ENCODE measurements around the gene CC2D2A. TPM values are rescaled to one million over a fixed set of nuclear protein-coding genes. Genes with fewer than 3 reads are reported as not detected.

Gene CC2D2A
- total RNA-seq, 2 donors from 2014 or later = 3.6 to 4.9 TPM

DNA sequence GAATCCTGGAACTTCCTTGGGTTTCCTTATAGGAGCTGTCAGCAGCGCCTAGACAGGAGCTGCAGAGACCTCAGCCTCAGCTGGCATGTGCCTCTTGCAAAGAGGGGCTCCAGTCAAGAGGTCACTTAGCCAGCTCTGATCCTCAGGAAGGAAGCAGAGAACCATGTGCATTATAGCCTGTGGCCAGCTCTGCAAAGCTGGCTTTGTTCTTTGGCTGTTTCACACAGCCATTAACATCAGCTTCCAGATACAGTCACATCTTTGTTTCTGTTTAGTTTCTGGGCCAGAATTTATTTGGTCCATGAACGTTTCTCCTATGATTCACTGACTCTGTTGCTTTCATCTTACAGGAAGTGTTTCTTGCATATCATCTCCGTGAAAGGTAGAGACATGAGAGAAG, 92.4 kb downstream of the CC2D2A start:
- Histone ChIP-seq H3K4me1 (peaks cover 5% of the 10 kb centered on the region), H3K9me3 (no peaks in the 10 kb centered on the region), H3K27ac (no peak overlapping the region), H3K27me3 (no peaks in the 10 kb centered on the region), H3K4me3 (no peak overlapping the region), H3K36me3 (replicated peaks in 1 of 2; ENCODE audit: insufficient read depth in 1 of 2, low read depth in 2 of 2) (peaks cover 0 to 4% of the 10 kb centered on the region in 2 donors)
- no peak for TF ChIP-seq CTCF (IDR thresholded peaks at IDR 0.05)
- no peak for TF ChIP-seq POLR2A (IDR thresholded peaks at IDR 0.05)
- DNase-seq (no peak), ATAC-seq (no peak)
- intact Hi-C loops (cut with DNase I) = no loop called here
- 61 to 70% methylated on average over 3 of the region's 3 CpGs for WGBS, 2 donors

DNA sequence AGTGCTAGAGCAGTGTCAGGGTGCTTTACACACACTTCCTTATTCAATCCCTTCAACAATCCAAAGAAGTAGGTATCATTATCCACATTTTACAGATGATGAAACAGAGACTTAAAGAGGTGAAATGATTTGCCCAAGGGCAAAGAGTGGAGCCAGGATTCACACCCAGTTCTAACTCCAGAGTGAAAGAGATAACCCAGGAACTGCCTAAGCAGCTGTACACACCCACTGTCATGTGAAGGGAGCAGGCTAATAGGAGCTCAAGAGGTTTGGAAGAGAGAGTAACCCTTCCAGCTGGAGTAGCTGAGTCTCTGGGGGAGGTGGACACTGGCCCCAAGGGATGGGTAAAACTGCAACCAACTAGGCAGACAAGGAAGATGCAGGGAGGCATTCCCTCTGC, 92.9 kb downstream of the CC2D2A start:
- DNase-seq (no peak), ATAC-seq (no peak)
- peaks cover 4% of the 10 kb centered on the region for H3K4me1 ChIP-seq
- no peaks in the 10 kb centered on the region for H3K27me3 ChIP-seq
- intact Hi-C loops (cut with DNase I) = no loop called here
- no peak overlapping the region for H3K27ac ChIP-seq
- no peak overlapping the region for H3K4me3 ChIP-seq
- TF ChIP-seq POLR2A (IDR thresholded peaks at IDR 0.05) = no peak
- TF ChIP-seq CTCF (IDR thresholded peaks at IDR 0.05) = no peak
- H3K36me3 ChIP-seq (replicated peaks in 1 of 2; ENCODE audit: insufficient read depth in 1 of 2, low read depth in 2 of 2) = peaks cover 0 to 4% of the 10 kb centered on the region in 2 donors
- no peaks in the 10 kb centered on the region for H3K9me3 ChIP-seq

DNA sequence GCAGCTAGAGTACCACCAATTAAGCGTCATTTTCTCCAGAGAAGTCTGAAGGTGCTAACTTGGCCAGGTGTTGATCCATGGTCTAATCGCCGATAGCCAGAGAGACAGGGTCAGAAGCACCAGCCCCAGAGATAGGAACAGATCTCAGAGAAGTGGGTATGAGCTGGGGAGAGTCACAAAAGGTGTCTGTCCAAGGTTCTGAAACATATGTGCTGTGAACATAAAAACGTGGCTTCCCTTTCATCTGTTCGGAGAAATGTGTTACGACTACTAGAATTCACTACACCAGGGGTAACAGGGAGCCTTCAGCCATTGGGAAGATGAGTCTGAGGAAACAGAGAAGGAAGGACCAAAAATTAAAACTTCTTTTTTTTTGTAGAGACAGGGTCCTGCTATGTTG, 94.2 kb downstream of the CC2D2A start:
- Histone ChIP-seq H3K27me3 (no peaks in the 10 kb centered on the region), H3K9me3 (no peaks in the 10 kb centered on the region), H3K27ac (no peak overlapping the region), H3K36me3 (replicated peaks in 1 of 2; ENCODE audit: insufficient read depth in 1 of 2, low read depth in 2 of 2) (peaks cover 0 to 4% of the 10 kb centered on the region in 2 donors), H3K4me1 (no peaks in the 10 kb centered on the region), H3K4me3 (no peak overlapping the region)
- DNase-seq = no peak
- ATAC-seq = no peak
- no peak for TF ChIP-seq CTCF (IDR thresholded peaks at IDR 0.05)
- TF ChIP-seq POLR2A (IDR thresholded peaks at IDR 0.05) = no peak
- 71 to 78% methylated on average over 6 of the region's 6 CpGs for WGBS, 2 donors
- intact Hi-C loops (cut with DNase I) = no loop called here

DNA sequence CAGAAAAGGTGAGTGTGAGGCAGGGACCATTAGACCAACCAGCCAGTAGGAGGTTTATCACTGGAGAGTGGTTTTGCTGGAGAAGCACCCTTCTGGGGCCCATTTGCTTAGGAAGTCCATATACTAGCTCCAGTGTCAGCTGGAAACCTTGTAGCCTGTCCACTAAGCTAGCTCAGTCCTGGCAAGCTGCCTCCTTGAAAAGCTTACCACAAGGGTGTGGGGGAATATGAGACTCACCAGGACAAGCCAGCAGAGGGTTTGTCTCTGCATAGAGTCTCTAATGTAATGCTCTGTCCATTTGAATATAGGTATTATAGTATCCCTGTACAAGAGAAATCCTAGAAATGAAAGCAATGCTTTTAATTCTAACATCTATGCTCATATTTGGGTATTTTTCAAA, 99.1 kb downstream of the CC2D2A start:
- intact Hi-C loops (cut with DNase I) = no loop called here
- DNase-seq (no peak), ATAC-seq (no peak)
- H3K36me3 ChIP-seq (replicated peaks in 1 of 2; ENCODE audit: insufficient read depth in 1 of 2, low read depth in 2 of 2) = no peaks in the 10 kb centered on the region
- no peaks in the 10 kb centered on the region for H3K27me3 ChIP-seq
- no peak overlapping the region for H3K27ac ChIP-seq
- H3K9me3 ChIP-seq = no peaks in the 10 kb centered on the region
- H3K4me3 ChIP-seq = no peak overlapping the region
- TF ChIP-seq CTCF (IDR thresholded peaks at IDR 0.05) (no peak), POLR2A (IDR thresholded peaks at IDR 0.05) (no peak)
- no peaks in the 10 kb centered on the region for H3K4me1 ChIP-seq

GRCh38 chr4:15569746-15570145, 100.1 kb downstream of the CC2D2A start:
- no peak overlapping the region for H3K27ac ChIP-seq
- intact Hi-C loops (cut with DNase I) = no loop called here
- DNase-seq (no peak), ATAC-seq (no peak)
- no peak overlapping the region for H3K4me3 ChIP-seq
- no peaks in the 10 kb centered on the region for H3K9me3 ChIP-seq
- no peaks in the 10 kb centered on the region for H3K4me1 ChIP-seq
- no peak for TF ChIP-seq POLR2A (IDR thresholded peaks at IDR 0.05)
- TF ChIP-seq CTCF (IDR thresholded peaks at IDR 0.05) = no peak
- no peaks in the 10 kb centered on the region for H3K27me3 ChIP-seq
- H3K36me3 ChIP-seq (replicated peaks in 1 of 2; ENCODE audit: insufficient read depth in 1 of 2, low read depth in 2 of 2) = no peaks in the 10 kb centered on the region
- WGBS, 2 donors = 91 to 95% methylated on average over 5 of the region's 5 CpGs
